ENCODE measurements around the gene UNC93A.
A peak's percentile ranks its signal among the peaks of the same experiment; 100 is the strongest.
"Not testable (repeated sequence)": the region's sequence is repeated elsewhere in the genome, so short reads cannot be mapped to it uniquely, and the experiment has no call there.

Gene UNC93A

GRCh38 chr6:167296902-167297301, 5.8 kb downstream of the UNC93A start:
- Mint-ChIP-seq H3K27ac (peak overlapping the region in 1 of 2 donors; percentile 7), H3K4me1 (no peaks in the 10 kb centered on the region), H3K4me3 (no peak overlapping the region), H3K27me3 (peaks cover 9% of the 10 kb centered on the region), H3K9me3 (no peaks in the 10 kb centered on the region)
- DNase-seq (no peak), ATAC-seq (no peak)

- H3K4me1 Mint-ChIP-seq: no peaks in the 10 kb centered on the region
- no peaks in the 10 kb centered on the region for H3K9me3 Mint-ChIP-seq
- no peak overlapping the region for H3K27ac Mint-ChIP-seq
- no peak for ATAC-seq
- H3K27me3 Mint-ChIP-seq: peaks cover 9% of the 10 kb centered on the region
- DNase-seq: no peak
- H3K4me3 Mint-ChIP-seq: no peak overlapping the region
Measured at GRCh38 chr6:167298127-167298526, 7.0 kb downstream of the UNC93A start.

DNA sequence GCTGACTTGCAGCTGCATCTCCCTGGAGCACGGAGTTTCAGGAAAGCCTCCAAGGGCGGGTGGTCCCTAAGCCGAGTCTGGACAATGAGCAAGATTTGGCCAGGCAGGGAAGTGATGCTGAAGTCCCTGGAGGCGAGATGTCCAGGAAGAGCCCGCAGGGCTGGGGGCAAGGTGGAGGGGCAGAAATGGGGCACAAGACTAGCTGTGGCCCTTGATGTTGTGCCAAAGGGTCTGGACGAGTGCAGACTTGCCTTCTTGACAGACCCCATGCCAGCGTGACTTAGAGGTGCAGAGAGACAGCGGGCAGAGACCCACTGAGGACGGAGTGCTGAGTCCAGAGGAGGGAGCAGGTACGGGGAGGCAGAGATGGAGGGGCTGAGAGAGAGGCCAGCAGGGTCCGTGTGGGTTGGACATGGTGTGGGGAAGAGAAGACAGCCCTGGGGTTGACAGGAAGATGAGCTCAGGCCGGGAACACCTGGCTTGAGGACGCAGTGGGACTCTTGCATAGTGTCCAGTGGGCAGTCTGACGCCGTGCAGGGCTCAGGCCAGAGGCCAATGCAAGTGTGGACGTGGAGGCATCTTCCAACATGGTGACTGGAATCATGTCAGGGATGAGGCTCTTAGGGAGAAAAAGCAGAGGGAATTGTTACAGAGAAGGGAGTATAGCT, 8.7 kb downstream of the UNC93A start:
- no peaks in the 10 kb centered on the region for H3K4me1 Mint-ChIP-seq
- H3K27me3 Mint-ChIP-seq: peaks cover 9% of the 10 kb centered on the region
- DNase-seq (no peak), ATAC-seq (no peak)
- no peak overlapping the region for H3K4me3 Mint-ChIP-seq
- H3K9me3 Mint-ChIP-seq: no peaks in the 10 kb centered on the region
- H3K27ac Mint-ChIP-seq: peak overlapping the region in 1 of 2 donors; percentile 12

- Mint-ChIP-seq H3K27me3 (peaks cover 9% of the 10 kb centered on the region), H3K9me3 (no peaks in the 10 kb centered on the region), H3K4me1 (no peaks in the 10 kb centered on the region), H3K4me3 (no peak overlapping the region), H3K27ac (no peak overlapping the region)
- DNase-seq (no peak), ATAC-seq (no peak)
Measured at GRCh38 chr6:167300902-167301777, 10.0 kb downstream of the UNC93A start.

DNA sequence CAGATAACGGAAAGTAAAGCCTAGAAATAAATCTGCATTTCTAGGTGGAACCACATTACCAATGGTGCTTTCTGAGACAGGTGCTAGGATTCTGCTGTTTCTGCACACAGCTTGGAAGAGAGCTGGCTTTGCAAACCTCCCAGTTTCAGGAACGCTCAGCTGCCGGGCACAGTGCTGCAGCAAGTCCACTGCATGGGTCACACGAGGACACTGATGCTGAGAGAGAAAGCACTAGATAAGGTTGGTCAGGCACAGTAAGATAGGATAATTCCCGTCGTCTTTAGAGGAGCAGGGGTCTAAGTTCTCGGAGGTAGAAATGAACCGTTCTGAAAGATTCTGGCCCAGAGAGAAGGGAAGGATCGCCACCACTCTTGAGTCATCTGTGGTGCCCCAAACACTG, 11.0 kb downstream of the UNC93A start:
- Mint-ChIP-seq H3K27me3 (peaks cover 9% of the 10 kb centered on the region), H3K4me1 (no peaks in the 10 kb centered on the region), H3K4me3 (no peak overlapping the region), H3K27ac (no peak overlapping the region), H3K9me3 (no peaks in the 10 kb centered on the region)
- no peak for DNase-seq
- ATAC-seq: no peak

GRCh38 chr6:167302796-167303195, 11.7 kb downstream of the UNC93A start:
- DNase-seq: no peak
- Mint-ChIP-seq H3K9me3 (no peaks in the 10 kb centered on the region), H3K27ac (no peak overlapping the region), H3K4me3 (no peak overlapping the region), H3K4me1 (no peaks in the 10 kb centered on the region), H3K27me3 (peaks cover 3% of the 10 kb centered on the region)
- no peak for ATAC-seq

DNA sequence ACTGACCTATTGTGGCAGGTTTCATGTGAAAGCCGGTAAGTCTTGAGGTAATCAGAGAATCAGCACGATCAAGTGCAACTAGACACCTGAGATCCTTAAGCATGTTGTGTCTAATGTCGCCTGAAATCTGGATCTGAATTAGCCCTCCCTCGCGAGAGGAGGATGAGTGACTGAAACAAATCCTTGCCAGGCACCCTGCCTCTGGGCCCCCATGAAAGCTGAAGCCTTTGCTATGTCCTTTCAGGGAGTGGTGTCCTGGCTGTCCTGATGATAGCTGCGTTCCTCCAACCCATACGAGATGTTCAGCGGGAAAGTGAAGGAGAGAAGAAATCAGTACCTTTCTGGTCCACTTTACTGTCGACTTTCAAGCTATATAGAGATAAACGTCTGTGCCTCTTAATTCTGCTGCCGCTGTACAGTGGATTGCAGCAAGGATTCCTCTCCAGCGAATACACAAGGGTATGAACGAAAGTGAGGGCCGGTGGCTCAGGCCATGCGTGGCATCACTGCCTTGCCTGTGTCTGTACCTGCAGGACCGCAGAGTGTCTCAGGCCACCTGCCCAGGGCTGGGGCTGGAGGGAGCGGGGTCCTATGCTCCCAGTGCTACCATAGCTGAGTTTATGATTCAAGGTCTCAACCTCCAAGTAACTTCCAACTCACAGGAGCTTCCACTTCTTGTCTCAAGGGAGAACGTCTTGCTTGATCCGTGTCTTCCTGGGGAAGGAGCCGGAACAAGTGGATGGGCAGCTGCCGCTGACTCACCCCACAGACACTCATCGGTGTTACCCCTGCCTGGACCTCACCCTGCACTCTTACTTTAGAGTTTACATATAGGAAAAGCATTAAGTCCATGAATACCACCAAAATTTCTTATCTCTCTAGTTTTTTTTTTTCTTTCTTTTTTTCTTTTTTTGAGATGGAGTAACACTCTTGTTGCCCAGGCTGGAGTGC, 12.8 kb downstream of the UNC93A start:
- Mint-ChIP-seq H3K9me3 (no peaks in the 10 kb centered on the region), H3K4me3 (no peak overlapping the region), H3K4me1 (no peaks in the 10 kb centered on the region), H3K27me3 (peaks cover 3% of the 10 kb centered on the region), H3K27ac (no peak overlapping the region)
- no peak for DNase-seq
- ATAC-seq: no peak

GRCh38 chr6:167304912-167305311, 13.8 kb downstream of the UNC93A start:
- Mint-ChIP-seq H3K4me1 (no peaks in the 10 kb centered on the region), H3K27me3 (peaks cover 7% of the 10 kb centered on the region), H3K9me3 (no peaks in the 10 kb centered on the region), H3K27ac (no peak overlapping the region), H3K4me3 (no peak overlapping the region)
- DNase-seq (no peak), ATAC-seq (no peak)

- H3K27me3 Mint-ChIP-seq: peaks cover 7% of the 10 kb centered on the region
- H3K4me1 Mint-ChIP-seq: no peaks in the 10 kb centered on the region
- H3K27ac Mint-ChIP-seq: no peak overlapping the region
- ATAC-seq (no peak), DNase-seq (no peak)
- H3K4me3 Mint-ChIP-seq: no peak overlapping the region
- no peaks in the 10 kb centered on the region for H3K9me3 Mint-ChIP-seq
Measured at GRCh38 chr6:167305796-167306195, 14.7 kb downstream of the UNC93A start.

GRCh38 chr6:167306401-167306998, 15.4 kb downstream of the UNC93A start:
- no peak overlapping the region for H3K4me3 Mint-ChIP-seq

DNA sequence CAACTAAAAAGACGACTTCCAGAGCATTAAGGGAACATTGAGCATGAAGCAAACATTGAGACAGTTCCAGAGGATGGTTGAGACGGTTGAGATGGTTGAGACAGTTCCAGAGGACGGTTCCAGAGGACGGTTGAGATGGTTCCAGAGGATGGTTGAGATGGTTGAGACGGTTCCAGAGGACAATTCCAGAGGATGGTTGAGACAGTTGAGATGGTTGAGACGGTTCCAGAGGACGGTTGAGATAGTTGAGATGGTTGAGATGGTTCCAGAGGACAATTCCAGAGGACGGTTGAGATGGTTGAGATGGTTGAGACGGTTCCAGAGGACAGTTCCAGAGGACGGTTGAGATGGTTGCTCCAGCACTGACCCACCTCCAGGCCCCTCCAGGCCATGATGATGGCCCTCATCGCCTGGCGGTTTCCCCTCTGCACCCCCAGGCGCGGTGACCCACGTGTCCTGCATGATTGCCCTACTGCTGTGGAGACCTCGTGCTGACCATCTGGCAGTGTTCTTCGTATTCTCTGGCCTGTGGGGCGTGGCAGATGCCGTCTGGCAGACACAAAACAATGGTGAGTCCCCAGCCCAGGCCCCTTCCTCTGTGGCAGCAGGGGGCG, 16.3 kb downstream of the UNC93A start:
- Mint-ChIP-seq H3K27me3 (peaks cover 7% of the 10 kb centered on the region), H3K9me3 (no peaks in the 10 kb centered on the region), H3K4me1 (no peaks in the 10 kb centered on the region), H3K4me3 (no peak overlapping the region), H3K27ac (peak overlapping the region in 1 of 2 donors; percentile 2)
- ATAC-seq (no peak), DNase-seq (no peak)

More at GRCh38 chr6:167306401-167306998, 15.4 kb downstream of the UNC93A start:
- DNase-seq (no peak), ATAC-seq (no peak)
- Mint-ChIP-seq H3K27ac (no peak overlapping the region), H3K27me3 (peaks cover 7% of the 10 kb centered on the region), H3K4me1 (no peaks in the 10 kb centered on the region), H3K9me3 (no peaks in the 10 kb centered on the region)

GRCh38 chr6:167308207-167308606, 17.1 kb downstream of the UNC93A start:
- Mint-ChIP-seq H3K27ac (no peak overlapping the region), H3K27me3 (peaks cover 14% of the 10 kb centered on the region), H3K4me3 (no peak overlapping the region), H3K9me3 (no peaks in the 10 kb centered on the region), H3K4me1 (no peaks in the 10 kb centered on the region)
- ATAC-seq: no peak
- DNase-seq: no peak

GRCh38 chr6:167309355-167310192, 18.5 kb downstream of the UNC93A start:
- H3K4me1 Mint-ChIP-seq, H3K4me3 Mint-ChIP-seq, ATAC-seq, H3K27ac Mint-ChIP-seq, H3K9me3 Mint-ChIP-seq, DNase-seq: not testable (repeated sequence)
- peaks cover 14% of the 10 kb centered on the region for H3K27me3 Mint-ChIP-seq

- no peak for DNase-seq
- Mint-ChIP-seq H3K4me3 (no peak overlapping the region), H3K9me3 (no peaks in the 10 kb centered on the region), H3K27ac (no peak overlapping the region), H3K4me1 (no peaks in the 10 kb centered on the region), H3K27me3 (peaks cover 14% of the 10 kb centered on the region)
- no peak for ATAC-seq
Measured at GRCh38 chr6:167311286-167311685, 20.2 kb downstream of the UNC93A start.
